Hepatocyte (in vitro differentiated cells): ENCODE results near the gene XDH. TPM values are rescaled to one million over a fixed set of nuclear protein-coding genes. Genes with fewer than 3 reads are reported as not detected.

Experiments
- DNase-seq: peaks from one replicate; pipeline ENCODE4 v3.0.0-alpha.2; 2016; ENCODE audit warnings: low spot score
- H2AFZ ChIP-seq: fragments of 200-600 bp; sonication (generic); 2 replicates; pipeline ENCODE4 v1.6.0; 2016; ENCODE audit warnings: antibody characterized with exemption, mild to moderate bottlenecking
- H3K27ac ChIP-seq: fragments of 200-600 bp; sonication (generic); 2 replicates; pipeline ENCODE4 v1.5.1; 2016; ENCODE audit warnings: mild to moderate bottlenecking
- H3K27me3 ChIP-seq: fragments of 200-600 bp; sonication (generic); 2 replicates; pipeline ENCODE4 v1.6.1; 2016
- H3K36me3 ChIP-seq: fragments of 200-600 bp; sonication (generic); replicated peaks from 2 replicates; pipeline ENCODE4 v1.5.1; 2016; ENCODE audit warnings: low read depth; ENCODE audit not compliant: insufficient read depth
- H3K4me1 ChIP-seq: fragments of 200-600 bp; sonication (generic); 2 replicates; pipeline ENCODE4 v1.5.1; 2016; ENCODE audit warnings: mild to moderate bottlenecking, moderate library complexity; ENCODE audit not compliant: insufficient read depth
- H3K4me2 ChIP-seq: fragments of 200-600 bp; sonication (generic); 2 replicates; pipeline ENCODE4 v1.6.0; 2016
- H3K4me3 ChIP-seq: fragments of 200-600 bp; sonication (generic); 2 replicates; pipeline ENCODE4 v1.5.1; 2016; ENCODE audit warnings: mild to moderate bottlenecking
- H3K79me2 ChIP-seq: fragments of 200-600 bp; sonication (generic); 2 replicates; pipeline ENCODE4 v1.6.0; 2017; ENCODE audit warnings: mild to moderate bottlenecking
- H3K9me2 ChIP-seq: fragments of 200-600 bp; sonication (generic); replicated peaks from 2 replicates; pipeline ENCODE4 v1.6.0; 2017; ENCODE audit warnings: mild to moderate bottlenecking; ENCODE audit not compliant: insufficient read depth
- H3K9me3 ChIP-seq: fragments of 200-600 bp; sonication (generic); 2 replicates; pipeline ENCODE4 v1.5.1; 2016; ENCODE audit warnings: low read depth, mild to moderate bottlenecking
- H4K20me1 ChIP-seq: fragments of 200-600 bp; sonication (generic); 2 replicates; pipeline ENCODE4 v1.6.0; 2016; ENCODE audit warnings: mild to moderate bottlenecking; ENCODE audit not compliant: insufficient read depth, poor library complexity, severe bottlenecking
- EZH2 ChIP-seq: fragments of 200-600 bp; sonication (generic); IDR thresholded peaks from 2 replicates; pipeline ENCODE4 v1.6.1; 2016; ENCODE audit warnings: antibody characterized with exemption, mild to moderate bottlenecking, borderline replicate concordance
- EZH2phosphoT487 ChIP-seq: fragments of 200-600 bp; sonication (generic); IDR thresholded peaks from one replicate; pipeline ENCODE4 v1.6.1; 2018; ENCODE audit warnings: antibody characterized with exemption, mild to moderate bottlenecking, low read depth, moderate library complexity; ENCODE audit not compliant: unreplicated experiment, severe bottlenecking
- WGBS: methylation state at CpG from one replicate; pipeline ENCODE4 v1.1.6; 2016; ENCODE audit warnings: low lambda C conversion rate; ENCODE audit errors: missing lambda C conversion rate; 5-methylcytosine and 5-hydroxymethylcytosine counted together
- polyA plus RNA-seq: library from polyadenylated mRNA; unstranded; fragments of >200 nt; fragmentation: Nextera tagmentation; extraction: Ambion mirVana; gene quantifications from 2 replicates; pipeline ENCODE4 v1.2.1, GENCODE V29; 2016
- total RNA-seq: library from RNA; depleted of rRNA; stranded (reverse); fragments of >200 nt; gene quantifications from 2 replicates; pipeline ENCODE4 v1.2.3, GENCODE V29; 2014
- TF ChIP-seq, protein P1 (sequence below): fragments of 200-600 bp; sonication (generic); IDR thresholded peaks from 2 replicates; pipeline ENCODE4 v1.5.1; 2016; ENCODE audit warnings: antibody characterized with exemption, mild to moderate bottlenecking; ENCODE audit not compliant: poor library complexity

XDH gene
- total and polyA plus RNA-seq, 2 experiments from 2014 or later: 1.6 to 6.7 TPM

- no peak for DNase-seq
- WGBS: 75% methylated on average over 4 of the region's 4 CpGs
Measured at GRCh38 chr2:31366733-31367132, 47.8 kb downstream of the XDH start.

GRCh38 chr2:31365834-31366505 is 48.6 kb downstream of the XDH start:
- no peaks in the 10 kb centered on the region for H3K79me2 ChIP-seq
- TF ChIP-seq, protein P1, sequence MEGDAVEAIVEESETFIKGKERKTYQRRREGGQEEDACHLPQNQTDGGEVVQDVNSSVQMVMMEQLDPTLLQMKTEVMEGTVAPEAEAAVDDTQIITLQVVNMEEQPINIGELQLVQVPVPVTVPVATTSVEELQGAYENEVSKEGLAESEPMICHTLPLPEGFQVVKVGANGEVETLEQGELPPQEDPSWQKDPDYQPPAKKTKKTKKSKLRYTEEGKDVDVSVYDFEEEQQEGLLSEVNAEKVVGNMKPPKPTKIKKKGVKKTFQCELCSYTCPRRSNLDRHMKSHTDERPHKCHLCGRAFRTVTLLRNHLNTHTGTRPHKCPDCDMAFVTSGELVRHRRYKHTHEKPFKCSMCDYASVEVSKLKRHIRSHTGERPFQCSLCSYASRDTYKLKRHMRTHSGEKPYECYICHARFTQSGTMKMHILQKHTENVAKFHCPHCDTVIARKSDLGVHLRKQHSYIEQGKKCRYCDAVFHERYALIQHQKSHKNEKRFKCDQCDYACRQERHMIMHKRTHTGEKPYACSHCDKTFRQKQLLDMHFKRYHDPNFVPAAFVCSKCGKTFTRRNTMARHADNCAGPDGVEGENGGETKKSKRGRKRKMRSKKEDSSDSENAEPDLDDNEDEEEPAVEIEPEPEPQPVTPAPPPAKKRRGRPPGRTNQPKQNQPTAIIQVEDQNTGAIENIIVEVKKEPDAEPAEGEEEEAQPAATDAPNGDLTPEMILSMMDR: no peak
- TF ChIP-seq EZH2phosphoT487 (no peak), EZH2 (no peak)
- no peak for DNase-seq
- H3K4me1 ChIP-seq: no peaks in the 10 kb centered on the region
- H3K36me3 ChIP-seq: no peaks in the 10 kb centered on the region
- H3K27ac ChIP-seq: no peak overlapping the region
- H4K20me1 ChIP-seq: no peaks in the 10 kb centered on the region
- WGBS: 96% methylated on average over 9 of the region's 9 CpGs
- H3K9me2 ChIP-seq: no peaks in the 10 kb centered on the region
- no peak overlapping the region for H3K4me3 ChIP-seq
- no peaks in the 10 kb centered on the region for H3K27me3 ChIP-seq
- no peaks in the 10 kb centered on the region for H3K9me3 ChIP-seq
- H2AFZ ChIP-seq: no peak overlapping the region
- H3K4me2 ChIP-seq: no peak overlapping the region

More at GRCh38 chr2:31366733-31367132, 47.8 kb downstream of the XDH start:
- Histone ChIP-seq H3K36me3 (no peaks in the 10 kb centered on the region), H3K9me3 (no peaks in the 10 kb centered on the region), H3K27me3 (no peaks in the 10 kb centered on the region), H4K20me1 (no peaks in the 10 kb centered on the region), H3K9me2 (no peaks in the 10 kb centered on the region), H3K79me2 (no peaks in the 10 kb centered on the region), H2AFZ (no peak overlapping the region), H3K4me2 (no peak overlapping the region), H3K4me3 (no peak overlapping the region), H3K4me1 (no peaks in the 10 kb centered on the region), H3K27ac (no peak overlapping the region)
- TF ChIP-seq, protein P1: no peak
- TF ChIP-seq EZH2 (no peak), EZH2phosphoT487 (no peak)

GRCh38 chr2:31365348-31365747 is 49.2 kb downstream of the XDH start:
- Histone ChIP-seq H3K9me3 (no peaks in the 10 kb centered on the region), H4K20me1 (no peaks in the 10 kb centered on the region), H3K27me3 (no peaks in the 10 kb centered on the region), H2AFZ (no peak overlapping the region), H3K27ac (no peak overlapping the region), H3K4me3 (no peak overlapping the region), H3K36me3 (no peaks in the 10 kb centered on the region), H3K4me1 (no peaks in the 10 kb centered on the region), H3K4me2 (no peak overlapping the region), H3K9me2 (no peaks in the 10 kb centered on the region), H3K79me2 (no peaks in the 10 kb centered on the region)
- DNase-seq: no peak
- WGBS: 96% methylated on average over 10 of the region's 10 CpGs
- TF ChIP-seq, protein P1: no peak
- TF ChIP-seq EZH2 (no peak), EZH2phosphoT487 (no peak)
